GM12878 (cell line): ENCODE results near the gene KRT7. TPM values are rescaled to one million over a fixed set of nuclear protein-coding genes. Genes with fewer than 3 reads are reported as not detected.

ENCODE experiments used
- ATAC-seq: fragments of 200-7000 bp; cut with Tn5 transposase; 3 replicates; pipeline ENCODE4 v1.9.1; 2020; ENCODE audit warnings: mild to moderate bottlenecking, moderate library complexity
- BruUV-seq: library from RNA; stranded (reverse); fragments of 400-500 nt; replicated peaks from 2 replicates; lab custom pipeline; 2021; lab: Mats Ljungman, UMichigan
- CTCF ChIA-PET: fragments of 300-600 bp; sonication (Branson Sonifier 250); formaldehyde crosslinking; extraction: SDS; loops from one replicate; lab custom pipeline; 2021; ENCODE audit warnings: inconsistent platforms; lab: Yijun Ruan, JAX
- POLR2A ChIA-PET: fragments of 350-600 bp; formaldehyde crosslinking; extraction: SDS; loops from one replicate; lab custom pipeline; 2021; ENCODE audit warnings: inconsistent platforms; lab: Charles Lee
- RAD21 ChIA-PET: fragments of 300-600 bp; sonication (Branson Sonifier 250); formaldehyde crosslinking; loops from one replicate; lab custom pipeline; 2023; ENCODE audit warnings: antibody characterized with exemption; ENCODE audit not compliant: unreplicated experiment; lab: Charles Lee
- SMC1A ChIA-PET: fragments of 300-600 bp; sonication (Branson Sonifier 250); formaldehyde crosslinking; loops from one replicate; lab custom pipeline; 2023; ENCODE audit not compliant: unreplicated experiment, uncharacterized antibody; lab: Charles Lee
- DNase-seq: peaks from one replicate; pipeline ENCODE4 v3.0.0-alpha.2; 2011; ENCODE audit warnings: low read depth, low spot score
- FAIRE-seq: peaks from 3 replicates; lab custom pipeline; 2011; peaks lifted over from hg19 to GRCh38; lab: Jason Lieb, UNC
- H2AFZ ChIP-seq: 2 replicates; pipeline ENCODE4 v1.6.0; 2011; ENCODE audit warnings: low read depth, low read length, control low read depth; ENCODE audit not compliant: control insufficient read depth
- H3K27ac ChIP-seq: 2 replicates; pipeline ENCODE4 v1.5.1; 2011; ENCODE audit warnings: control low read depth; ENCODE audit not compliant: control insufficient read depth, insufficient read depth
- H3K27me3 ChIP-seq, 2 experiments: replicated peaks in 1 of 2; 2 replicates each; pipeline versions ENCODE4 v1.6.0 to v1.6.1; 2011; ENCODE audit warnings: low read length in 1 of 2; ENCODE audit not compliant: control insufficient read depth in 2 of 2, insufficient read depth in 2 of 2
- H3K36me3 ChIP-seq, 2 experiments: 2 replicates each; pipeline ENCODE4 v1.5.1; 2011; ENCODE audit warnings: low read length in 1 of 2; ENCODE audit not compliant: control insufficient read depth in 2 of 2, insufficient read depth in 2 of 2
- H3K4me1 ChIP-seq: 2 replicates; pipeline ENCODE4 v1.6.1; 2011; ENCODE audit warnings: mild to moderate bottlenecking, low read length, moderate library complexity, mixed read lengths; ENCODE audit not compliant: control insufficient read depth, insufficient read depth
- H3K4me2 ChIP-seq: 2 replicates; pipeline ENCODE4 v1.6.0; 2011; ENCODE audit warnings: control low read depth; ENCODE audit not compliant: control insufficient read depth, insufficient read depth
- H3K4me3 ChIP-seq: fragments of 200-600 bp; sonication (generic); 2 replicates; pipeline ENCODE4 v1.5.1; 2016
- H3K79me2 ChIP-seq: 2 replicates; pipeline ENCODE4 v1.6.0; 2011; ENCODE audit warnings: low read length; ENCODE audit not compliant: control insufficient read depth, insufficient read depth
- H3K9ac ChIP-seq: 2 replicates; pipeline ENCODE4 v1.8.0; 2011; ENCODE audit warnings: low read length, control low read depth, mixed read lengths; ENCODE audit not compliant: control insufficient read depth, insufficient read depth
- H3K9me3 ChIP-seq: replicated peaks from 3 replicates; pipeline ENCODE4 v1.5.1; 2011; ENCODE audit warnings: mild to moderate bottlenecking, low read length; ENCODE audit not compliant: control insufficient read depth, insufficient read depth
- H4K20me1 ChIP-seq: 2 replicates; pipeline ENCODE4 v1.6.0; 2011; ENCODE audit not compliant: control insufficient read depth, insufficient read depth
- BCL3 ChIP-seq: IDR thresholded peaks from 2 replicates; pipeline ENCODE4 v1.6.1; 2011; ENCODE audit warnings: borderline replicate concordance, low read depth, mild to moderate bottlenecking, moderate library complexity, low read length; ENCODE audit not compliant: insufficient read depth, poor library complexity, severe bottlenecking
- CEBPB ChIP-seq, 2 experiments: fragments of 150-350 bp in 1 of 2; IDR thresholded peaks; 2 replicates each; pipeline ENCODE4 v1.6.1; 2012 to 2014; ENCODE audit warnings: low read depth in 2 of 2, low read length in 2 of 2, borderline replicate concordance in 1 of 2, inconsistent platforms in 1 of 2
- CHD4 ChIP-seq: fragments of 200-600 bp; sonication (generic); IDR thresholded peaks from 2 replicates; pipeline ENCODE4 v1.6.1; 2016; ENCODE audit warnings: mild to moderate bottlenecking
- DPF2 ChIP-seq: fragments of 450-650 bp; IDR thresholded peaks from 2 replicates; pipeline ENCODE4 v1.6.1; 2017; ENCODE audit warnings: mild to moderate bottlenecking
- EP300 ChIP-seq, 2 experiments: fragments of 150-350 bp in 1 of 2; IDR thresholded peaks; 2 replicates each; pipeline ENCODE4 v1.6.1; 2011 to 2012; ENCODE audit warnings: low read depth in 2 of 2, low read length in 2 of 2, borderline replicate concordance in 1 of 2, improper control_type of control experiment in 1 of 2, inconsistent platforms in 1 of 2; ENCODE audit not compliant: control insufficient read depth in 1 of 2
- FOXM1 ChIP-seq: IDR thresholded peaks from 2 replicates; pipeline ENCODE4 v1.6.1; 2012; ENCODE audit warnings: low read depth, mild to moderate bottlenecking, inconsistent platforms, low read length, moderate library complexity
- IRF3 ChIP-seq: fragments of 450-650 bp; IDR thresholded peaks from 2 replicates; pipeline ENCODE4 v1.6.1; 2014; ENCODE audit warnings: mild to moderate bottlenecking
- MTA2 ChIP-seq: fragments of 450-650 bp; IDR thresholded peaks from 2 replicates; pipeline ENCODE4 v1.6.1; 2016; ENCODE audit warnings: low read depth, mild to moderate bottlenecking, moderate library complexity
- NFYB ChIP-seq: IDR thresholded peaks from 2 replicates; pipeline ENCODE4 v1.6.1; 2011; ENCODE audit warnings: low read depth, mild to moderate bottlenecking, low read length, improper control_type of control experiment, moderate library complexity; ENCODE audit not compliant: insufficient read depth
- RB1 ChIP-seq: fragments of 450-650 bp; formaldehyde crosslinking; IDR thresholded peaks from 2 replicates; pipeline ENCODE4 v1.6.1; 2017; ENCODE audit warnings: mild to moderate bottlenecking, borderline replicate concordance
- RELB ChIP-seq: fragments of 450-650 bp; IDR thresholded peaks from 2 replicates; pipeline ENCODE4 v1.6.1; 2017; ENCODE audit warnings: low read depth, mild to moderate bottlenecking, moderate library complexity
- SUPT20H ChIP-seq: IDR thresholded peaks from 2 replicates; pipeline ENCODE4 v1.6.1; 2011; ENCODE audit warnings: low read depth, mild to moderate bottlenecking, low read length, moderate library complexity, borderline replicate concordance; ENCODE audit not compliant: control insufficient read depth
- YBX1 ChIP-seq: fragments of 450-650 bp; IDR thresholded peaks from 2 replicates; pipeline ENCODE4 v1.6.1; 2016; ENCODE audit warnings: antibody characterized with exemption
- ZZZ3 ChIP-seq: IDR thresholded peaks from 2 replicates; pipeline ENCODE4 v1.6.1; 2011; ENCODE audit warnings: low read depth; ENCODE audit not compliant: control insufficient read depth, insufficient read length
- WGBS: methylation state at CpG from one replicate; pipeline ENCODE4 v1.1.6; 2016; ENCODE audit warnings: low lambda C conversion rate; ENCODE audit not compliant: insufficient replicate concordance, insufficient coverage; ENCODE audit errors: missing lambda C conversion rate; 5-methylcytosine and 5-hydroxymethylcytosine counted together
- in situ Hi-C: fragments of 300-500 bp; cut with MboI; formaldehyde crosslinking; loops from 9 replicates; pipeline ENCODE4 v1.14.3; 2018; ENCODE audit warnings: mixed read lengths
- intact Hi-C: fragments of 100-400 bp; cut with micrococcal nuclease; formaldehyde crosslinking; loops from one replicate; pipeline ENCODE4 v1.14.2; 2022; ENCODE audit not compliant: unreplicated experiment
- polyA plus RNA-seq, 11 experiments: library from polyadenylated mRNA; depleted of rRNA in 4 of 11; unstranded in 6 of 11; stranded (reverse) in 5 of 11; fragments of >200 nt; fragmentation: Nextera tagmentation in 4 of 11; fragmentation: Illumina TruSeq in 1 of 11; extraction: Ambion mirVana in 4 of 11; extraction: Trizol in 1 of 11; gene quantifications; 1 replicate in 1 of 11; 2 replicates in 10 of 11; pipeline versions ENCODE4 v1.2.1 to v1.2.3, GENCODE V29; 2011 to 2016; ENCODE audit warnings: inconsistent platforms in 2 of 11, missing spikeins in 2 of 11, low read depth in 1 of 11
- total RNA-seq, 4 experiments: library from RNA; depleted of rRNA in 3 of 4; stranded (reverse); fragments of >200 nt in 3 of 4; fragmentation: Illumina TruSeq in 1 of 4; extraction: Trizol in 1 of 4; gene quantifications; 2 replicates each; pipeline versions ENCODE4 v1.2.1 to v1.2.3, GENCODE V29; 2013 to 2021

The KRT7 gene
- total and polyA plus RNA-seq, 10 of the 15 experiments (the other 5 are each of a cell fraction or from before 2014, with no cell fraction given) = 0.90 to 18.7 (median 4.8) TPM

- TF ChIP-seq RELB (no peak), CHD4 (no peak)
Measured at GRCh38 chr12:52295663-52296062, 62.6 kb downstream of the KRT7 start (continued).

GRCh38 chr12:52296572-52297215 is 63.7 kb downstream of the KRT7 start:
- 46% methylated on average over 5 of the region's 5 CpGs for WGBS
- ATAC-seq (no peak), DNase-seq (no peak)
- Histone ChIP-seq H3K9ac (no peak overlapping the region), H3K4me2 (no peak overlapping the region), H4K20me1 (no peaks in the 10 kb centered on the region), H2AFZ (no peak overlapping the region), H3K79me2 (no peaks in the 10 kb centered on the region), H3K4me3 (no peak overlapping the region)
- CTCF ChIA-PET = interaction anchor here (1.5 to 7.0 kb wide), 2 partner anchors 17 to 75 kb away, joined by 5 to 39 read pairs; no protein-coding TSS in a partner anchor
- SMC1A ChIA-PET = no interaction called here
- in situ Hi-C loops = no loop called here
- POLR2A ChIA-PET = no interaction called here
- TF ChIP-seq CEBPB (IDR thresholded peaks at IDR 0.05; ENCODE audit: borderline replicate concordance in 1 of 2, low read depth in 2 of 2, low read length in 2 of 2) (no peak), NFYB (no peak), FOXM1 (no peak), RB1 (no peak), MTA2 (no peak), BCL3 (no peak), DPF2 (no peak), SUPT20H (no peak), IRF3 (no peak), EP300 (IDR thresholded peaks at IDR 0.05; ENCODE audit: borderline replicate concordance in 1 of 2, control insufficient read depth in 1 of 2, low read depth in 2 of 2, low read length in 2 of 2) (no peak), YBX1 (no peak), ZZZ3 (no peak)
- TF ChIP-seq, all 136 proteins: peak for 0
- RAD21 ChIA-PET = no interaction called here
- BruUV-seq = no TSS peak
- Histone ChIP-seq H3K9me3 (no peaks in the 10 kb centered on the region), H3K4me1 (no peaks in the 10 kb centered on the region), H3K36me3 (no peaks in the 10 kb centered on the region), H3K27me3 (peaks cover 0 to 1% of the 10 kb centered on the region in 2 experiments; a peak in 1 of 4 replicates), H3K27ac (no peak overlapping the region)
- intact Hi-C loops = no loop called here
- FAIRE-seq = no peak
